GM18873 (cell line): ENCODE data around the gene GPC6.
"Not testable (repeated sequence)": the region's sequence is repeated elsewhere in the genome, so short reads cannot be mapped to it uniquely, and the experiment has no call there.

Source experiments
- ATAC-seq: cut with Tn5 transposase; IDR thresholded peaks from one replicate; pipeline ENCODE4 v1.9.1; 2021; ENCODE audit warnings: mild to moderate bottlenecking, moderate library complexity, moderate number of reproducible peaks; ENCODE audit not compliant: unreplicated experiment, low FRiP score

Gene GPC6

GRCh38 chr13:93418398-93418797, 191.8 kb downstream of the GPC6 start:
- no peak for ATAC-seq

GRCh38 chr13:93420206-93420605, 193.6 kb downstream of the GPC6 start:
- no peak for ATAC-seq

- ATAC-seq: no peak
Observed at GRCh38 chr13:93420887-93421286, 194.3 kb downstream of the GPC6 start.

- ATAC-seq: no peak
Observed at GRCh38 chr13:93422980-93423543, 196.5 kb downstream of the GPC6 start.

- no peak for ATAC-seq
Observed at GRCh38 chr13:93425411-93425810, 198.8 kb downstream of the GPC6 start.

- no peak for ATAC-seq
Observed at GRCh38 chr13:93430381-93430780, 203.8 kb downstream of the GPC6 start.

- ATAC-seq: no peak
Observed at GRCh38 chr13:93435651-93436050, 209.0 kb downstream of the GPC6 start.

GRCh38 chr13:93437081-93437480, 210.5 kb downstream of the GPC6 start:
- no peak for ATAC-seq

- ATAC-seq: no peak
Observed at GRCh38 chr13:93446238-93446637, 219.6 kb downstream of the GPC6 start.

GRCh38 chr13:93450191-93450621, 223.6 kb downstream of the GPC6 start:
- no peak for ATAC-seq

- no peak for ATAC-seq
Observed at GRCh38 chr13:93450761-93451160, 224.2 kb downstream of the GPC6 start.

- not testable (repeated sequence) for ATAC-seq
Observed at GRCh38 chr13:93454676-93455235, 228.1 kb downstream of the GPC6 start.

GRCh38 chr13:93455861-93456260, 229.3 kb downstream of the GPC6 start:
- ATAC-seq: no peak

GRCh38 chr13:93460005-93460404, 233.4 kb downstream of the GPC6 start:
- no peak for ATAC-seq

GRCh38 chr13:93462151-93462550, 235.5 kb downstream of the GPC6 start:
- ATAC-seq: no peak

- no peak for ATAC-seq
Observed at GRCh38 chr13:93466502-93467036, 240.0 kb downstream of the GPC6 start.

GRCh38 chr13:93467175-93467574, 240.6 kb downstream of the GPC6 start:
- no peak for ATAC-seq

GRCh38 chr13:93468433-93468832, 241.8 kb downstream of the GPC6 start:
- ATAC-seq: no peak

- ATAC-seq: no peak
Observed at GRCh38 chr13:93472296-93472695, 245.7 kb downstream of the GPC6 start.

- ATAC-seq: no peak
Observed at GRCh38 chr13:93472814-93473296, 246.2 kb downstream of the GPC6 start.

- no peak for ATAC-seq
Observed at GRCh38 chr13:93473441-93474270, 247.0 kb downstream of the GPC6 start.
